Measurements from ENCODE around the gene LMOD3. TPM values are rescaled to one million over a fixed set of nuclear protein-coding genes. Genes with fewer than 3 reads are reported as not detected.

Gene LMOD3
- total and polyA plus RNA-seq, 2 donors (not counting 1 experiment from before 2014, with no cell fraction given) = not detected

- DNase-seq (no peak), ATAC-seq (ENCODE audit: low read depth) (peak; percentile 8)
- peaks cover 84% of the 10 kb centered on the region for H3K4me1 Mint-ChIP-seq
- Histone ChIP-seq H3K9ac (ENCODE audit: low read length) (peak overlapping the region; percentile 36), H3K4me2 (replicated peaks; ENCODE audit: low read depth, low read length, poor library complexity, severe bottlenecking) (peak overlapping the region; percentile 87), H4K20me1 (ENCODE audit: control insufficient read depth, insufficient read depth, low read length, poor library complexity, severe bottlenecking) (peaks cover 6% of the 10 kb centered on the region), H3K4me3 (ENCODE audit: control extremely low read depth in 1 of 5, extremely low read depth in 1 of 5, insufficient read depth in 1 of 5, low read depth in 2 of 5, low read length in 4 of 5) (peak overlapping the region; percentile 18 to 46 (median 29)), H3K79me2 (ENCODE audit: control insufficient read depth, insufficient read depth, low read length) (peaks cover 89% of the 10 kb centered on the region), H2AFZ (ENCODE audit: insufficient read depth, low read depth, low read length, poor library complexity, severe bottlenecking) (peak overlapping the region; percentile 29), H3K9me3 (ENCODE audit: control extremely low read depth in 1 of 3, control insufficient read depth in 2 of 3, insufficient read depth in 1 of 3, low read length in 2 of 3) (no peaks in the 10 kb centered on the region), H3K4me1 (ENCODE audit: control insufficient read depth in 2 of 2, insufficient read depth in 2 of 2, low read length in 2 of 2) (peaks cover 88 to 94% of the 10 kb centered on the region in 2 donors), H3K36me3 (replicated peaks in 1 of 2; ENCODE audit: control extremely low read depth in 1 of 2, control insufficient read depth in 1 of 2, extremely low read depth in 1 of 2, insufficient read depth in 2 of 2, low read length in 1 of 2) (peaks cover 2 to 27% of the 10 kb centered on the region in 2 experiments), H3K27me3 (replicated peaks in 1 of 4; ENCODE audit: control extremely low read depth in 1 of 4, control insufficient read depth in 3 of 4, insufficient read depth in 4 of 4, low read length in 3 of 4) (no peaks in the 10 kb centered on the region), H3K27ac (ENCODE audit: low read length in 2 of 2) (peak overlapping the region; percentile 71 to 94)
- H3K27ac Mint-ChIP-seq = peak overlapping the region; percentile 89
- ChIA-PET POLR2A (interaction anchor here (0.6 to 1.5 kb wide), 4 partner anchors 21 to 39 kb away, joined by 3 to 10 read pairs (median 6); partner anchors contain the start of gene TMF1), CTCF (interaction anchor here (0.9 to 4.5 kb wide), 5 partner anchors 9 to 82 kb away, joined by 3 to 25 read pairs (median 6); partner anchors contain the start of gene TMF1)
- intact Hi-C loops (cut with micrococcal nuclease) = loop anchor here (1.0 kb wide), 1 partner anchor 7 kb away; the partner anchor contains the start of gene ARL6IP5
- no peaks in the 10 kb centered on the region for H3K9me3 Mint-ChIP-seq (ENCODE audit: insufficient read depth)
- WGBS (ENCODE audit: insufficient coverage) = 40% methylated on average over 2 of the region's 5 CpGs
- peak overlapping the region; percentile 70 for H3K4me3 Mint-ChIP-seq
- no peak for TF ChIP-seq CTCF (IDR thresholded peaks at IDR 0.05)
- TF ChIP-seq EZH2 (IDR thresholded peaks at IDR 0.05; ENCODE audit: borderline replicate concordance, insufficient read depth, low read depth, low read length, poor library complexity, severe bottlenecking) = no peak
- no peaks in the 10 kb centered on the region for H3K27me3 Mint-ChIP-seq
Measured at GRCh38 chr3:69091389-69092029, 30.9 kb downstream of the LMOD3 start.

GRCh38 chr3:69090021-69090420 is 32.4 kb downstream of the LMOD3 start:
- WGBS (ENCODE audit: insufficient coverage) = 87% methylated on average over 3 of the region's 3 CpGs
- peaks cover 89% of the 10 kb centered on the region for H3K79me2 ChIP-seq (ENCODE audit: control insufficient read depth, insufficient read depth, low read length)
- intact Hi-C loops (cut with micrococcal nuclease) = no loop called here

More at GRCh38 chr3:69090021-69090420, 32.4 kb downstream of the LMOD3 start:
- H3K4me1 Mint-ChIP-seq = peaks cover 79% of the 10 kb centered on the region
- Histone ChIP-seq H4K20me1 (ENCODE audit: control insufficient read depth, insufficient read depth, low read length, poor library complexity, severe bottlenecking) (peaks cover 6% of the 10 kb centered on the region), H2AFZ (ENCODE audit: insufficient read depth, low read depth, low read length, poor library complexity, severe bottlenecking) (no peak overlapping the region), H3K36me3 (replicated peaks in 1 of 2; ENCODE audit: control extremely low read depth in 1 of 2, control insufficient read depth in 1 of 2, extremely low read depth in 1 of 2, insufficient read depth in 2 of 2, low read length in 1 of 2) (peaks cover 2 to 27% of the 10 kb centered on the region in 2 experiments), H3K9ac (ENCODE audit: low read length) (no peak overlapping the region), H3K27ac (ENCODE audit: low read length in 2 of 2) (peak overlapping the region; percentile 71 to 94), H3K4me1 (ENCODE audit: control insufficient read depth in 2 of 2, insufficient read depth in 2 of 2, low read length in 2 of 2) (peaks cover 76 to 88% of the 10 kb centered on the region in 2 donors), H3K9me3 (ENCODE audit: control extremely low read depth in 1 of 3, control insufficient read depth in 2 of 3, insufficient read depth in 1 of 3, low read length in 2 of 3) (no peaks in the 10 kb centered on the region), H3K4me2 (replicated peaks; ENCODE audit: low read depth, low read length, poor library complexity, severe bottlenecking) (peak overlapping the region; percentile 87), H3K4me3 (ENCODE audit: control extremely low read depth in 1 of 5, extremely low read depth in 1 of 5, insufficient read depth in 1 of 5, low read depth in 2 of 5, low read length in 4 of 5) (peak overlapping the region in 1 of 5 experiments; percentile 10), H3K27me3 (replicated peaks in 1 of 4; ENCODE audit: control extremely low read depth in 1 of 4, control insufficient read depth in 3 of 4, insufficient read depth in 4 of 4, low read length in 3 of 4) (no peaks in the 10 kb centered on the region)
- no peaks in the 10 kb centered on the region for H3K27me3 Mint-ChIP-seq
- TF ChIP-seq CTCF (IDR thresholded peaks at IDR 0.05) = no peak
- no peak for TF ChIP-seq EZH2 (IDR thresholded peaks at IDR 0.05; ENCODE audit: borderline replicate concordance, insufficient read depth, low read depth, low read length, poor library complexity, severe bottlenecking)
- no peak for ATAC-seq (ENCODE audit: low read depth)
- POLR2A ChIA-PET = interaction anchor here (0.5 kb wide), 1 partner anchor 214 kb away, joined by 3 read pairs; no protein-coding TSS in a partner anchor
- no peak for DNase-seq
- peak overlapping the region; percentile 60 for H3K4me3 Mint-ChIP-seq
- peak overlapping the region; percentile 83 for H3K27ac Mint-ChIP-seq
- H3K9me3 Mint-ChIP-seq (ENCODE audit: insufficient read depth) = no peaks in the 10 kb centered on the region
- CTCF ChIA-PET = interaction anchor here (1.2 to 4.5 kb wide), 5 partner anchors 12 to 77 kb away, joined by 3 to 20 read pairs (median 7); partner anchors contain the start of genes EOGT and TMF1

Data from B cell (primary cell).